ENCODE data around the gene C19orf33. TPM values are rescaled to one million over a fixed set of nuclear protein-coding genes. Genes with fewer than 3 reads are reported as not detected.

C19orf33 gene
- total RNA-seq, 4 donors from 2014 or later = 76.0 to 1,160 (median 338) TPM

DNA sequence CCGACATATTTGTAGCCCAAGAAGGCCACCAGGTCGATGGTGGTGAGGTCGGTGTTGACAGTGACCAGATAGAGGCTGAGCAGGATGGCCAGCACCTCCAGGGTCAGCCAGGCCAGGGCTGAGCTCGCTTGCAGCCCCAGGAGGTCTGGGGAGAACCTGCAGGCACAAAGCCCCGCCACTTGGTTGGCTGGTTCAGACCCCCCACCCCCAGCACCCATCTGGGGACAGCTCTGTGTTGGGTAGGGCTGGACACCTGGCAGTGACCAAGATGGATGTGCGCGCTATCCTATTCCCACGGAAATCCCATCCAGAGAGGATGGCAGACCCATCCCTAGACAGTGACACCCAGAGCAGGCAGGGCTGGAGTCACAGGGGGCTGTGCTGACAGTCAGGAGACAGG, 3.5 kb downstream of the C19orf33 start:
- intact Hi-C loops (cut with DNase I; ENCODE audit: low total_unique reads) (no loop called here), in situ Hi-C loops (cut with MboI; ENCODE audit: low pct_ligation_motif_present in 1 of 4, low pct_unique_long_range_greater_than_20kb in 1 of 4, low sequenced_read_pairs in 3 of 4) (no loop called here)
- H3K36me3 ChIP-seq = peaks cover 0 to 3% (median 0%) of the 10 kb centered on the region in 4 donors
- no peaks in the 10 kb centered on the region for H3K9me3 ChIP-seq
- no peaks in the 10 kb centered on the region for H3K27me3 ChIP-seq
- no peak overlapping the region for H3K27ac ChIP-seq
- H3K4me3 ChIP-seq = no peak overlapping the region
- no peak for TF ChIP-seq POLR2A (IDR thresholded peaks at IDR 0.05)
- no peak for TF ChIP-seq EP300 (IDR thresholded peaks at IDR 0.05; ENCODE audit: low read depth)
- TF ChIP-seq, protein P1, sequence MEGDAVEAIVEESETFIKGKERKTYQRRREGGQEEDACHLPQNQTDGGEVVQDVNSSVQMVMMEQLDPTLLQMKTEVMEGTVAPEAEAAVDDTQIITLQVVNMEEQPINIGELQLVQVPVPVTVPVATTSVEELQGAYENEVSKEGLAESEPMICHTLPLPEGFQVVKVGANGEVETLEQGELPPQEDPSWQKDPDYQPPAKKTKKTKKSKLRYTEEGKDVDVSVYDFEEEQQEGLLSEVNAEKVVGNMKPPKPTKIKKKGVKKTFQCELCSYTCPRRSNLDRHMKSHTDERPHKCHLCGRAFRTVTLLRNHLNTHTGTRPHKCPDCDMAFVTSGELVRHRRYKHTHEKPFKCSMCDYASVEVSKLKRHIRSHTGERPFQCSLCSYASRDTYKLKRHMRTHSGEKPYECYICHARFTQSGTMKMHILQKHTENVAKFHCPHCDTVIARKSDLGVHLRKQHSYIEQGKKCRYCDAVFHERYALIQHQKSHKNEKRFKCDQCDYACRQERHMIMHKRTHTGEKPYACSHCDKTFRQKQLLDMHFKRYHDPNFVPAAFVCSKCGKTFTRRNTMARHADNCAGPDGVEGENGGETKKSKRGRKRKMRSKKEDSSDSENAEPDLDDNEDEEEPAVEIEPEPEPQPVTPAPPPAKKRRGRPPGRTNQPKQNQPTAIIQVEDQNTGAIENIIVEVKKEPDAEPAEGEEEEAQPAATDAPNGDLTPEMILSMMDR (IDR thresholded peaks at IDR 0.05) = no peak
- TF ChIP-seq POLR2AphosphoS5 (IDR thresholded peaks at IDR 0.05) = no peak
- DNase-seq = no peak
- 90% methylated on average over 8 of the region's 8 CpGs; no CpG with 5 or more reads in 1 of the 2 donors for WGBS, 2 donors (ENCODE audit: low coverage in 1 of 2)
- peaks cover 0 to 18% (median 6%) of the 10 kb centered on the region in 4 donors for H3K4me1 ChIP-seq

DNA sequence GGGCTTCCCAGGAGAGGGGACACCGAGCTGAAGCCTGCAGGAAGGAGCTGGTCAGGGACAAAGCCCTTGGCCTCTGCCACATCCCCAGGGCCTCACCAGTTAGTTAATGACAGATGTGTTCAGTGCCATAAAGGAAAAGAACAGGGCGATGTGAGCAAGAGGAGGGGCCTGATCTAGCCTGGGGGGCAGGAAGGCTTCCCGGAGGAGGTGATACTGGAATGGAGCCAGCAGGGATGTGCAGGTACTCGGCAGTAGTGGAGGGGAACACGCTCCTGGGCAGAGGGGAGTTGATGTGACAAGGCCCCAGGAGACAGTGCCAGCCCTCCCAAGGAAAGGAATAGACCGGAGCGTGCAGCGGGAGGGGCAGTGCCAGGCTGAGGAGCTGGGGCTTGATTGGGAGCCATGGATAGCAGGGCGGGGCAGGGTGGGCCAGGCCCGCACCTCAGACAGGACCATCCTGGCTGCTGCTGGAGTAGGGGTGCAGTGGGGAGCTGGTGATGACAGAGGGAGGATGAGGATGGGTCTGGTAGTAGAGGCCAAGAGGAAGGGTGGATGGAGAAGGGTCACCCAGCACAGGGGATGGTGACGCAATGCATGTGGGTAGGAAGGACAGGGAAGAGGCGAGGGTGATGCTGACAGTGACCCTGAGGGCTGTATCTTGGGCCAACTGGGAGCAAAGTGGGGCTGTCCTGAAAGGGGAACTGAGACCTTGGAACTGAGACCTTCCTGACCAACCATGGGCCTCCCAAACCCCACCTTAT, 4.1 kb downstream of the C19orf33 start:
- H3K27ac ChIP-seq = no peak overlapping the region
- peaks cover 0 to 3% (median 0%) of the 10 kb centered on the region in 4 donors for H3K36me3 ChIP-seq
- no peaks in the 10 kb centered on the region for H3K9me3 ChIP-seq
- in situ Hi-C loops (cut with MboI; ENCODE audit: low pct_ligation_motif_present in 1 of 4, low pct_unique_long_range_greater_than_20kb in 1 of 4, low sequenced_read_pairs in 3 of 4) (no loop called here), intact Hi-C loops (cut with DNase I; ENCODE audit: low total_unique reads) (no loop called here)
- TF ChIP-seq EP300 (IDR thresholded peaks at IDR 0.05; ENCODE audit: low read depth) (no peak), POLR2A (IDR thresholded peaks at IDR 0.05) (no peak), POLR2AphosphoS5 (IDR thresholded peaks at IDR 0.05) (no peak)
- TF ChIP-seq, protein P1 (IDR thresholded peaks at IDR 0.05) = no peak
- H3K27me3 ChIP-seq = no peaks in the 10 kb centered on the region
- 81 to 87% methylated on average over 6 to 12 of the region's 12 CpGs for WGBS, 2 donors (ENCODE audit: low coverage in 1 of 2)
- no peak overlapping the region for H3K4me3 ChIP-seq
- peaks cover 0 to 17% (median 5%) of the 10 kb centered on the region in 4 donors for H3K4me1 ChIP-seq
- no peak for DNase-seq

- intact Hi-C loops (cut with DNase I; ENCODE audit: low total_unique reads) = no loop called here
- Histone ChIP-seq H3K4me1 (peaks cover 0 to 12% (median 3%) of the 10 kb centered on the region in 4 donors), H3K9me3 (no peaks in the 10 kb centered on the region), H3K36me3 (peaks cover 0 to 3% (median 0%) of the 10 kb centered on the region in 4 donors), H3K27ac (no peak overlapping the region), H3K4me3 (no peak overlapping the region), H3K27me3 (no peaks in the 10 kb centered on the region)
- no peak for DNase-seq
- WGBS, 2 donors (ENCODE audit: low coverage in 1 of 2) = 87 to 92% methylated on average over 4 to 24 of the region's 24 CpGs
- TF ChIP-seq EP300 (IDR thresholded peaks at IDR 0.05; ENCODE audit: low read depth) = no peak
- no peak for TF ChIP-seq POLR2AphosphoS5 (IDR thresholded peaks at IDR 0.05)
- no peak for TF ChIP-seq POLR2A (IDR thresholded peaks at IDR 0.05)
- TF ChIP-seq, protein P1 (IDR thresholded peaks at IDR 0.05) = no peak
- in situ Hi-C loops (cut with MboI; ENCODE audit: low pct_ligation_motif_present in 1 of 4, low pct_unique_long_range_greater_than_20kb in 1 of 4, low sequenced_read_pairs in 3 of 4) = no loop called here
These were observed 5.0 kb downstream of the C19orf33 start for GRCh38 chr19:38308926-38309614.

DNA sequence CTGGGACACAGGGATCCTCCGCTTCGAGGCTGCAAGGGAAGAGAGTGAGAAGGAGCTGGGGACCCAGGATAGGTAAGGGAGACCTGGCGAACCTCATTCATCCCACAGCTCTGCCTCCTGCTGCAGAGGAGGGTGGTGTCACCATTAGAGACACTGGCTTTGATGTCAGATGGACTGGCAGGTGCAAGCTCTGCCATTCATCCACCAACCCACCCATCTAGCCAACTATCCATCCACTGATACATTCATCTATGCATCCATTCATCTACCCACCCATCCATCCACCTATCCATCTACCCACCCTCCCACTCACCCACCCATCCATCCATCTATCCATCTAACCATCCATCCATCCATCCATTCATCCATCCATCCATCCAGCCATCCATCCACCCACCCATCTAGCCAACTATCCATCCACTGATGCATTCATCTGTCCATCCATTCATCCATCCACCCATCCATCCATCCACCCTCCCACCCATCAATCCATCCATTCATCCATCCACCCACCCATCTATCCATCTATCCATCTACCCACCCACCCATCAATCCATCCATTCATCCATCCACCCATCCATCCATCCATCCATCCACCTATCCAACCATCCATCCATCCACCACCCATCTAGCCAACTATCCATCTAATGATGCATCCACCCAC, 5.7 kb downstream of the C19orf33 start:
- Histone ChIP-seq H3K4me1 (peaks cover 0 to 8% (median 4%) of the 10 kb centered on the region in 4 donors), H3K27ac (no peak overlapping the region), H3K4me3 (no peak overlapping the region), H3K36me3 (peaks cover 0 to 3% (median 0%) of the 10 kb centered on the region in 4 donors), H3K9me3 (no peaks in the 10 kb centered on the region), H3K27me3 (no peaks in the 10 kb centered on the region)
- 85% methylated on average over 3 of the region's 3 CpGs; no CpG with 5 or more reads in 1 of the 2 donors for WGBS, 2 donors (ENCODE audit: low coverage in 1 of 2)
- no peak for DNase-seq
- intact Hi-C loops (cut with DNase I; ENCODE audit: low total_unique reads) (no loop called here), in situ Hi-C loops (cut with MboI; ENCODE audit: low pct_ligation_motif_present in 1 of 4, low pct_unique_long_range_greater_than_20kb in 1 of 4, low sequenced_read_pairs in 3 of 4) (no loop called here)
- TF ChIP-seq, protein P1 (IDR thresholded peaks at IDR 0.05) = no peak
- TF ChIP-seq EP300 (IDR thresholded peaks at IDR 0.05; ENCODE audit: low read depth) (no peak), POLR2A (IDR thresholded peaks at IDR 0.05) (no peak), POLR2AphosphoS5 (IDR thresholded peaks at IDR 0.05) (no peak)
